GM20431 (cell line): Measurements from ENCODE around the gene NPC1.
"Not testable (repeated sequence)": the region's sequence is repeated elsewhere in the genome, so short reads cannot be mapped to it uniquely, and the experiment has no call there.

ENCODE experiments used
- in situ Hi-C: fragments of 300-500 bp; cut with MseI, MboI; formaldehyde crosslinking; loops from one replicate; pipeline ENCODE4 v1.15.0; 2020; ENCODE audit warnings: low sequenced_read_pairs; ENCODE audit not compliant: unreplicated experiment

Gene NPC1

GRCh38 chr18:23586249-23587196 is at the start of gene NPC1:
Gene NPC1, minus strand, starts transcription at chr18:23586506. Its CDS starts 163 bp downstream, at chr18:23586343.
- in situ Hi-C loops = no loop called here

- in situ Hi-C loops = no loop called here
These were observed 49.7 kb upstream of the NPC1 start for GRCh38 chr18:23636071-23636399.

GRCh38 chr18:23635283-23636070 is 49.2 kb upstream of the NPC1 start:
- in situ Hi-C loops = no loop called here

- in situ Hi-C loops = no loop called here
These were observed 48.4 kb upstream of the NPC1 start for GRCh38 chr18:23634692-23635091.

- in situ Hi-C loops = no loop called here
These were observed 46.3 kb upstream of the NPC1 start for GRCh38 chr18:23632615-23633014.

GRCh38 chr18:23631746-23632145 is 45.4 kb upstream of the NPC1 start:
- in situ Hi-C loops = no loop called here

GRCh38 chr18:23631312-23631711 is 45.0 kb upstream of the NPC1 start:
- in situ Hi-C loops = no loop called here

- in situ Hi-C loops = loop anchor here (10.0 kb wide), 1 partner anchor 185 kb away; no protein-coding TSS in a partner anchor
These were observed 43.2 kb upstream of the NPC1 start for GRCh38 chr18:23629444-23629946.

- in situ Hi-C loops = loop anchor here (10.0 kb wide), 1 partner anchor 187 kb away; no protein-coding TSS in a partner anchor
These were observed 41.7 kb upstream of the NPC1 start for GRCh38 chr18:23627970-23628369.

GRCh38 chr18:23627321-23627720 is 41.0 kb upstream of the NPC1 start:
- in situ Hi-C loops = loop anchor here (10.0 kb wide), 1 partner anchor 187 kb away; no protein-coding TSS in a partner anchor

GRCh38 chr18:23626451-23627279 is 40.4 kb upstream of the NPC1 start:
- in situ Hi-C loops = loop anchor here (10.0 kb wide), 1 partner anchor 188 kb away; no protein-coding TSS in a partner anchor

GRCh38 chr18:23623040-23623439 is 36.7 kb upstream of the NPC1 start:
- in situ Hi-C loops = loop anchor here (10.0 kb wide), 1 partner anchor 192 kb away; no protein-coding TSS in a partner anchor

- in situ Hi-C loops = no loop called here
These were observed 33.1 kb upstream of the NPC1 start for GRCh38 chr18:23619388-23619881.

- in situ Hi-C loops = no loop called here
These were observed 32.6 kb upstream of the NPC1 start for GRCh38 chr18:23618862-23619387.

- in situ Hi-C loops = no loop called here
These were observed 31.2 kb upstream of the NPC1 start for GRCh38 chr18:23617412-23618014.

GRCh38 chr18:23616258-23616657 is 30.0 kb upstream of the NPC1 start:
- in situ Hi-C loops = no loop called here

- in situ Hi-C loops = no loop called here
These were observed 28.6 kb upstream of the NPC1 start for GRCh38 chr18:23614891-23615290.

- in situ Hi-C loops = no loop called here
These were observed 28.1 kb upstream of the NPC1 start for GRCh38 chr18:23614413-23614812.

- in situ Hi-C loops = not testable (repeated sequence)
These were observed 26.8 kb upstream of the NPC1 start for GRCh38 chr18:23613091-23613475.
